Measurements from ENCODE around the gene PVALEF.
"Not testable (repeated sequence)": the region's sequence is repeated elsewhere in the genome, so short reads cannot be mapped to it uniquely, and the experiment has no call there.

PVALEF gene

DNA sequence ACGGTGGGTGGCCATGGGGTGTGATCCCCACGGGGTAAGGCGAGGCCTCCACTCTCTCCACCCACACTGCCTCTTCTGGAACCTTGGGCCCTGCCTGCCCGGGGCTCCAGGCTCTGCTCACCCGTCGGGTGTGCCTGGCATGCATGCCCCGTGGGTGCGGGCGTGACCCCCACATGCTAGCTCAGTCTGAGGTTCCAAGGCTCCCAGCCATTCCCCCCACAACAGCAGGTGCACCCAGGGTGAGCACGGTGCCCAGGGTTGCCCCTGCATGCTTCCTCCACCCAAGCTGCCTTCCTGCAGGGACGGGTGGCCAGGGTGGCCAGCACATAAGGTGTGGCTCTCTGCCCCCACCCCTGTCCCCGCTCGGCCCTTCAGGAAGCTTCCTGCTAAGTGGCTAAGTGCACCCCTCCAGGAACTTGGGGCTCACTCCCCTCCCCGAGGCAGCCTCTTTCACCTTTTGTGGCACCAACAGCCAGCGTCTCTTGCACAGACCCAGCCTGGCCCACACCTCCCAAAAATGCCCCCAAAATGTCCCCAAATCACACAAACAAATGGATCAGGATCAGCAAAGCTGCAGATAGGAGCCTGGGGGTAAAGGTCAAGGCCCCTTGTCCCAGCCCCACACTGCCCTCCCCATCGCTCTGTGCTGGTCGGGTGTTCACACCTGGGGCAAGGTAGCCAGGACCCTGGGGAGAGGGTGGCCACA, 21.4 kb upstream of the PVALEF start:
- in situ Hi-C loops (cut with MboI; ENCODE audit: low pct_unique_long_range_greater_than_20kb, low sequenced_read_pairs, unreplicated experiment) = no loop called here

DNA sequence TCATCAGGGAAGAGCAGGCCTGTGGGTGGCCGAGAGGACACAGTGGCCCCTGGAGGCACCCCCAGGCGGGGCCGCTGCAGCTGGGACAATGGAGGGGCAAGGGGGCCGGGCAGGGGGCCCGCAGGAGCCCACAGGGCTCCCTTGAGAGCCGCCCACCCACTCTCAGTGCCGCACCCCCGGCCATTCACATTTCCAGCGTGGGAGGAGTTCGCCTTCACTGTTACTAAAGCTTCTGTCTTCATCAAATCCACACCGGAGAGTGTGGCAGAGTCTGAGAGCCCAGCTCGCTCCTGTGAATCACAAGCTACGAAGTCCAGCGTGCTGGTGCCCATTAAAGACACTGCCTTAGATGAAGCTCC, 20.9 kb upstream of the PVALEF start:
- TF ChIP-seq, protein P1, sequence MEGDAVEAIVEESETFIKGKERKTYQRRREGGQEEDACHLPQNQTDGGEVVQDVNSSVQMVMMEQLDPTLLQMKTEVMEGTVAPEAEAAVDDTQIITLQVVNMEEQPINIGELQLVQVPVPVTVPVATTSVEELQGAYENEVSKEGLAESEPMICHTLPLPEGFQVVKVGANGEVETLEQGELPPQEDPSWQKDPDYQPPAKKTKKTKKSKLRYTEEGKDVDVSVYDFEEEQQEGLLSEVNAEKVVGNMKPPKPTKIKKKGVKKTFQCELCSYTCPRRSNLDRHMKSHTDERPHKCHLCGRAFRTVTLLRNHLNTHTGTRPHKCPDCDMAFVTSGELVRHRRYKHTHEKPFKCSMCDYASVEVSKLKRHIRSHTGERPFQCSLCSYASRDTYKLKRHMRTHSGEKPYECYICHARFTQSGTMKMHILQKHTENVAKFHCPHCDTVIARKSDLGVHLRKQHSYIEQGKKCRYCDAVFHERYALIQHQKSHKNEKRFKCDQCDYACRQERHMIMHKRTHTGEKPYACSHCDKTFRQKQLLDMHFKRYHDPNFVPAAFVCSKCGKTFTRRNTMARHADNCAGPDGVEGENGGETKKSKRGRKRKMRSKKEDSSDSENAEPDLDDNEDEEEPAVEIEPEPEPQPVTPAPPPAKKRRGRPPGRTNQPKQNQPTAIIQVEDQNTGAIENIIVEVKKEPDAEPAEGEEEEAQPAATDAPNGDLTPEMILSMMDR (IDR thresholded peaks at IDR 0.05; ENCODE audit: extremely low read depth, insufficient read depth, missing control alignments) = no peak
- no peak for DNase-seq (ENCODE audit: low spot score)
- in situ Hi-C loops (cut with MboI; ENCODE audit: low pct_unique_long_range_greater_than_20kb, low sequenced_read_pairs, unreplicated experiment) = no loop called here

More for the DNA sequence above, 21.4 kb upstream of the PVALEF start:
- TF ChIP-seq, protein P1 (IDR thresholded peaks at IDR 0.05; ENCODE audit: extremely low read depth, insufficient read depth, missing control alignments) = no peak
- DNase-seq (ENCODE audit: low spot score) = no peak

DNA sequence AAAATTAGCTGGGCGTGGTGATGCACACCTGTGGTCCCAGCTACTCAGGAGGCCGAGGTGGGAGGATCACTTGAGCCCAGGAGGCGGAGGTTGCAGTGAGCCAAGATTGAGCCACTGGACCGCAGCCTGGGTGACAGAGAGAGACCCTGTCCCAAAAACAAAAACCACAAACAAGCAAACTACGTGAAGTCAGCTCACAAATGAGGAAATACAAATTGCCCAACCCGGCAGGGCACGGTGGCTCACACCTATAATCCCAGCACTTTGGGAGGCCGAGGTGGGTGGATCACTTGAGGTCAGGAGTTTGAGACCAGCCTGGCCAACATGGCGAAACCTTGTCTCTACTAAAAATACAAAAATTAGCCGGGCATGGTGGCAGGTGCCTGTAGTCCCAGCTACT, 19.1 kb upstream of the PVALEF start:
- DNase-seq (ENCODE audit: low spot score) = not testable (repeated sequence)

DNA sequence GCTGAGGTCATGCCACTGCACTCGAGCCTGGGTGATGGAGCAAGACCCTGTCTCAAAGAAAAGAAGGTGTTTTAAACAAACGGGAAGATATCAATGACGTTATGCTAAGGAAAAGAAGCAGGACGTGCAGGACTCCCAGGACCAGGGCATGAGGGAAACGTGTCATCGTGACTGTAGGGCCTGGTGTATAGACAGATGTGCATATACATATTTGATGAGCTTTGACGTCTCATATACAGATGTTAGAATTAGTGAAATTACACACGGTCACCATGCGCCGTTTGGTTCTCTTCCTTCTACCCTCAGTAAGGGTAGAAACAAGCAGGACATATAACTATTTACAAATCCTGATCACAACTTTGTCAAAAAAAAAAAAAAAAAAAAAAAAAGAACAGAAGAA, 17.6 kb upstream of the PVALEF start:
- DNase-seq (ENCODE audit: low spot score) = no peak
- TF ChIP-seq, protein P1 (IDR thresholded peaks at IDR 0.05; ENCODE audit: extremely low read depth, insufficient read depth, missing control alignments) = no peak
- in situ Hi-C loops (cut with MboI; ENCODE audit: low pct_unique_long_range_greater_than_20kb, low sequenced_read_pairs, unreplicated experiment) = no loop called here

More for the DNA sequence above, 19.1 kb upstream of the PVALEF start:
- in situ Hi-C loops (cut with MboI; ENCODE audit: low pct_unique_long_range_greater_than_20kb, low sequenced_read_pairs, unreplicated experiment) = not testable (repeated sequence)

DNA sequence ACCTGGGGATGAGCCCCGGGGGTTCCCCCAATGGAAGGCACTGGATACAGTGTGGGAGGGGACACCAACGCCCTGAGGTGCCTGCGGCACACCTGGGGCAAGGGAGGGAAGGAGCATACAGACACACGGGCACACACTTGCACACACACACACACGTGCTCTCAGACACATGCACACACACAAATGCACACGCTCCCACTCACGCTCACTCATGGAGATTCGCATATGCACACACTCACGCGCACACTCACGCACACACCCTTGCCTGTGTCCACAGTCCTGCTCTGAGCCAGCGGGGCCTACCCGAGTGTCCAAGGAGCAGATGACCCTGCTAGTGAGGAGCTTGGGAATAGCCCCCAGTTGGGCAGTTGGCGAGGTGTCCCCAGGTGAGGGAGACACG, 16.7 kb upstream of the PVALEF start:
- TF ChIP-seq, protein P1 (IDR thresholded peaks at IDR 0.05; ENCODE audit: extremely low read depth, insufficient read depth, missing control alignments) = no peak
- no peak for DNase-seq (ENCODE audit: low spot score)
- in situ Hi-C loops (cut with MboI; ENCODE audit: low pct_unique_long_range_greater_than_20kb, low sequenced_read_pairs, unreplicated experiment) = no loop called here

DNA sequence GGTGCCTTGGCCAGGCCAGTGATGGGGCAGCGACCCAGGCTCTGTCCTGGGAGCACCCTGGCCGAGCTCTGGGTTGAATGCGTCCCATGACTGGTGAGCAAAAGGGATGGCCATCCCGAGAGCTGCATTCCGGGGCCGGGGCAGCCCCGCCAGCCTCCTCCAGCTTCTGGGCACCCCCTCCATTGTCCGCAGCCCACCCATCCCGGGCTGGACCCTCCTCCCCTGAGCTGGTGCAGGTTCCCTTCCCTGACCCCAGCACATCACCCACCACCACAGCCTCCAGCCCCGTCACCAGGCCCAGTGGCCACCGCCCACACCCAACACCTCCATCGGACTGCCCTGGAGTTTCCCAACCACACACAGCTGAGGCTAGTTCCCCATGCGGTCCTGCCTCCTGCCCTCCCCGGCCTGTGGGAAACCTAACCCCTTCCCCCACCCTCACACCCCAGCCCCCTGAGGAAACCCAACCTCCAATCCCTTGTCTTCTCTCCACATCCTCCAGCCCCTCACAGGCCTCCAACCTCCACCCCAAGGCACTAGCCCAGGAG, 16.2 kb upstream of the PVALEF start:
- DNase-seq (ENCODE audit: low spot score) = no peak
- TF ChIP-seq, protein P1 (IDR thresholded peaks at IDR 0.05; ENCODE audit: extremely low read depth, insufficient read depth, missing control alignments) = no peak
- in situ Hi-C loops (cut with MboI; ENCODE audit: low pct_unique_long_range_greater_than_20kb, low sequenced_read_pairs, unreplicated experiment) = no loop called here

DNA sequence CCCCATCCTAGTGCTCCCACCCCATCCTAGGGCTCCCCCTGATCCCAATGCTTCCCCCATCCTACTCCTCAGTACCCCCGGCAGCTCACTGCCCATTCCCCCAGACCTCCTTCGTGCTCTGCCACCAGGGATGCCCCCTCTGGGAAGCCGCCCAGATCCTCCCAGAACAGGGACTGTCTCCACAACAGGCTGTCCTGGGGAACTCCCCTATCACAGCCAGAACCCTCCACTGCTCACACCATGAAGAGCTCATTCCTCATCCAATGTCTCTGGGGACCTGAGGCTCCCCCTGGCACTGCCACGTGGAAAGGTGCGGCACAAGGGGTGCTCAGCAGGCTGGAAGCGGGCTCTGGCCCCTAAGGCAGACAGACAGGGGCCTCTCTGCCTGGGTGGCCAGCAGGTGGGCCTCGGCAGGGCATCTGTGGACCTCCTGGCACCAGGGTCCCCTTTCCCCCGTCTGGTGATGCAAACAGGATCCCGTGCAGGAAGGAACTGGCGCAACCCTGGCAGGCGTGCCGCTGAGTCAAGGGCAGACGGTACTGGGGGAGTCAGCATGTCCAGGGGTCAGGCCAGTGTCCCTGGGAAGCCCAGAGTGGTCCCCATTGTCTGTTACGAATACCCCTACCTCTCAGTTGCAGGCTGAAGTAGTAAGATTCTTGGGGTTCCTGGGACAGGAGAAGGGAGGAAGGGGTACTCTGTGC, 14.8 kb upstream of the PVALEF start:
- in situ Hi-C loops (cut with MboI; ENCODE audit: low pct_unique_long_range_greater_than_20kb, low sequenced_read_pairs, unreplicated experiment) = no loop called here
- TF ChIP-seq, protein P1 (IDR thresholded peaks at IDR 0.05; ENCODE audit: extremely low read depth, insufficient read depth, missing control alignments) = no peak
- no peak for DNase-seq (ENCODE audit: low spot score)
